OCI-LY3 (cell line): Measurements from ENCODE around the gene FAM3A.

Experiments
- CTCF ChIP-seq: fragments of 200-600, 300-600 bp; sonication (generic); IDR thresholded peaks from 2 replicates; pipeline ENCODE4 v1.5.1; 2014; ENCODE audit warnings: antibody characterized with exemption, low read length, low read depth
- EZH2phosphoT487 ChIP-seq: fragments of 200-600 bp; shearing (Covaris generic); IDR thresholded peaks from 2 replicates; pipeline ENCODE4 v1.6.1; 2018; ENCODE audit warnings: antibody characterized with exemption, mixed run types, low read depth

- TF ChIP-seq CTCF, result no peak
- TF ChIP-seq EZH2phosphoT487, result no peak
Observed at GRCh38 chrX:154459832-154460231, 56.2 kb downstream of the FAM3A start.
